Type B pancreatic cell (in vitro differentiated cells): ENCODE results near the gene DDX56. TPM values are rescaled to one million over a fixed set of nuclear protein-coding genes. Genes with fewer than 3 reads are reported as not detected.

ENCODE experiments used
- DNase-seq: peaks from one replicate; pipeline ENCODE4 v3.0.0; 2021; ENCODE audit warnings: mixed read lengths; ENCODE audit not compliant: unreplicated experiment; ENCODE audit errors: extremely low spot score
- H3K27ac Mint-ChIP-seq: 2 replicates; pipeline ENCODE4 v1.8.0; 2021; ENCODE audit warnings: mild to moderate bottlenecking, mixed read lengths
- H3K27me3 Mint-ChIP-seq: 2 replicates; pipeline ENCODE4 v1.8.0; 2021; ENCODE audit warnings: mixed read lengths
- H3K36me3 Mint-ChIP-seq: 2 replicates; pipeline ENCODE4 v1.8.0; 2021; ENCODE audit warnings: mixed read lengths
- H3K4me1 Mint-ChIP-seq: one replicate; pipeline ENCODE4 v1.8.0; 2021; ENCODE audit warnings: mixed read lengths; ENCODE audit not compliant: unreplicated experiment
- H3K4me3 Mint-ChIP-seq: 2 replicates; pipeline ENCODE4 v1.8.0; 2021; ENCODE audit warnings: mild to moderate bottlenecking, mixed read lengths
- H3K9me3 Mint-ChIP-seq: 2 replicates; pipeline ENCODE4 v1.8.0; 2021; ENCODE audit warnings: mixed read lengths
- long read RNA-seq: library from polyadenylated mRNA; unstranded; transcript quantifications from one replicate; pipeline ENCODE4 v2.0.0, GENCODE V29; 2020
- total RNA-seq: library from RNA; stranded (reverse); gene quantifications from 2 replicates; pipeline ENCODE4 v1.2.1, GENCODE V29; 2021; ENCODE audit warnings: low replicate concordance
- TF ChIP-seq, protein P1 (sequence below): fragments of 200-600 bp; sonication (generic); conservative IDR thresholded peaks from 2 replicates; pipeline ENCODE4 v1.5.0; 2021; ENCODE audit warnings: antibody characterized with exemption, mild to moderate bottlenecking

Gene DDX56, protein sequence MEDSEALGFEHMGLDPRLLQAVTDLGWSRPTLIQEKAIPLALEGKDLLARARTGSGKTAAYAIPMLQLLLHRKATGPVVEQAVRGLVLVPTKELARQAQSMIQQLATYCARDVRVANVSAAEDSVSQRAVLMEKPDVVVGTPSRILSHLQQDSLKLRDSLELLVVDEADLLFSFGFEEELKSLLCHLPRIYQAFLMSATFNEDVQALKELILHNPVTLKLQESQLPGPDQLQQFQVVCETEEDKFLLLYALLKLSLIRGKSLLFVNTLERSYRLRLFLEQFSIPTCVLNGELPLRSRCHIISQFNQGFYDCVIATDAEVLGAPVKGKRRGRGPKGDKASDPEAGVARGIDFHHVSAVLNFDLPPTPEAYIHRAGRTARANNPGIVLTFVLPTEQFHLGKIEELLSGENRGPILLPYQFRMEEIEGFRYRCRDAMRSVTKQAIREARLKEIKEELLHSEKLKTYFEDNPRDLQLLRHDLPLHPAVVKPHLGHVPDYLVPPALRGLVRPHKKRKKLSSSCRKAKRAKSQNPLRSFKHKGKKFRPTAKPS
- 86.5 and 100 TPM in 2 replicates for total RNA-seq
- long read RNA-seq, transcript DDX56-212 (13 exons, 1,781 nt): minor isoform, 9 of 473 reads
- long read RNA-seq, transcript DDX56-201 (14 exons, 2,336 nt): major isoform, 380 of 473 reads
- long read RNA-seq, transcript DDX56-206 (14 exons, 1,853 nt): minor isoform, 10 of 473 reads
- long read RNA-seq, partial matches to known transcripts: 15 of 473 reads
- long read RNA-seq, other reads (novel, unspliced or antisense): 56 of 473 reads

GRCh38 chr7:44573464-44574286 lies at the start of gene DDX56:
Gene DDX56 (minus strand): TSS chr7:44573908. CDS start chr7:44573895, 13 bp downstream.
- peaks cover 11% of the 10 kb centered on the region for H3K4me1 Mint-ChIP-seq
- H3K4me3 Mint-ChIP-seq: peak within 1 kb of the TSS; percentile 99
- no peaks in the 10 kb centered on the region for H3K9me3 Mint-ChIP-seq
- H3K27ac Mint-ChIP-seq: peak within 1 kb of the TSS; percentile 97
- peak; percentile 92 for DNase-seq
- peaks cover 29% of the 10 kb centered on the region for H3K36me3 Mint-ChIP-seq
- TF ChIP-seq, protein P1, sequence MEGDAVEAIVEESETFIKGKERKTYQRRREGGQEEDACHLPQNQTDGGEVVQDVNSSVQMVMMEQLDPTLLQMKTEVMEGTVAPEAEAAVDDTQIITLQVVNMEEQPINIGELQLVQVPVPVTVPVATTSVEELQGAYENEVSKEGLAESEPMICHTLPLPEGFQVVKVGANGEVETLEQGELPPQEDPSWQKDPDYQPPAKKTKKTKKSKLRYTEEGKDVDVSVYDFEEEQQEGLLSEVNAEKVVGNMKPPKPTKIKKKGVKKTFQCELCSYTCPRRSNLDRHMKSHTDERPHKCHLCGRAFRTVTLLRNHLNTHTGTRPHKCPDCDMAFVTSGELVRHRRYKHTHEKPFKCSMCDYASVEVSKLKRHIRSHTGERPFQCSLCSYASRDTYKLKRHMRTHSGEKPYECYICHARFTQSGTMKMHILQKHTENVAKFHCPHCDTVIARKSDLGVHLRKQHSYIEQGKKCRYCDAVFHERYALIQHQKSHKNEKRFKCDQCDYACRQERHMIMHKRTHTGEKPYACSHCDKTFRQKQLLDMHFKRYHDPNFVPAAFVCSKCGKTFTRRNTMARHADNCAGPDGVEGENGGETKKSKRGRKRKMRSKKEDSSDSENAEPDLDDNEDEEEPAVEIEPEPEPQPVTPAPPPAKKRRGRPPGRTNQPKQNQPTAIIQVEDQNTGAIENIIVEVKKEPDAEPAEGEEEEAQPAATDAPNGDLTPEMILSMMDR: no peak
- no peaks in the 10 kb centered on the region for H3K27me3 Mint-ChIP-seq

GRCh38 chr7:44622342-44623151 lies 48.8 kb upstream of the DDX56 start:
- peaks cover 10% of the 10 kb centered on the region for H3K36me3 Mint-ChIP-seq
- H3K27me3 Mint-ChIP-seq: no peaks in the 10 kb centered on the region
- peaks cover 33% of the 10 kb centered on the region for H3K4me1 Mint-ChIP-seq
- H3K27ac Mint-ChIP-seq: peak overlapping the region; percentile 99
- no peak for DNase-seq
- H3K4me3 Mint-ChIP-seq: no peak overlapping the region
- TF ChIP-seq, protein P1: no peak
- H3K9me3 Mint-ChIP-seq: peaks cover 4% of the 10 kb centered on the region

GRCh38 chr7:44621750-44622103 lies 48.0 kb upstream of the DDX56 start:
- TF ChIP-seq, protein P1: no peak
- Mint-ChIP-seq H3K4me1 (peaks cover 37% of the 10 kb centered on the region), H3K4me3 (peak overlapping the region; percentile 75), H3K27ac (peak overlapping the region; percentile 99), H3K36me3 (peaks cover 10% of the 10 kb centered on the region), H3K27me3 (no peaks in the 10 kb centered on the region), H3K9me3 (peaks cover 4% of the 10 kb centered on the region)
- DNase-seq: no peak

- peaks cover 10% of the 10 kb centered on the region for H3K36me3 Mint-ChIP-seq
- peak overlapping the region; percentile 75 for H3K4me3 Mint-ChIP-seq
- H3K9me3 Mint-ChIP-seq: peaks cover 4% of the 10 kb centered on the region
- DNase-seq: no peak
- H3K27me3 Mint-ChIP-seq: no peaks in the 10 kb centered on the region
- H3K4me1 Mint-ChIP-seq: peaks cover 37% of the 10 kb centered on the region
- peak overlapping the region; percentile 99 for H3K27ac Mint-ChIP-seq
- TF ChIP-seq, protein P1: no peak
Observed at GRCh38 chr7:44621034-44621749, 47.5 kb upstream of the DDX56 start.
